BLaER1 treated with 17β-estradiol and CSF1 and Interleukin-3, amounts not matched to agents 10 nM and 100 nM (cell line): ENCODE measurements around the gene C18orf32.
"Not testable (repeated sequence)": the region's sequence is repeated elsewhere in the genome, so short reads cannot be mapped to it uniquely, and the experiment has no call there.

ENCODE experiments used
- H3K27ac ChIP-seq, 11 experiments: shearing (Covaris generic); formaldehyde crosslinking; 2 replicates each; pipeline ENCODE4 v1.8.1; 2022
- H3K27me3 ChIP-seq, 11 experiments: shearing (Covaris generic); formaldehyde crosslinking; 2 replicates each; pipeline ENCODE4 v1.8.1; 2022
- H3K36me3 ChIP-seq, 11 experiments: shearing (Covaris generic); formaldehyde crosslinking; 2 replicates each; pipeline ENCODE4 v1.8.1; 2022
- H3K4me1 ChIP-seq, 10 experiments: shearing (Covaris generic); formaldehyde crosslinking; 2 replicates each; pipeline ENCODE4 v1.8.1; 2022
- H3K4me2 ChIP-seq, 11 experiments: shearing (Covaris generic); formaldehyde crosslinking; 2 replicates each; pipeline ENCODE4 v1.8.1; 2022
- H3K4me3 ChIP-seq, 10 experiments: shearing (Covaris generic); formaldehyde crosslinking; 2 replicates each; pipeline ENCODE4 v1.8.1; 2022
- H3K9ac ChIP-seq, 11 experiments: shearing (Covaris generic); formaldehyde crosslinking; 2 replicates each; pipeline ENCODE4 v1.8.1; 2022
- H3K9me3 ChIP-seq, 11 experiments: shearing (Covaris generic); formaldehyde crosslinking; replicated peaks in 1 of 11; 2 replicates each; pipeline ENCODE4 v1.8.1; 2022
- H4K20me1 ChIP-seq, 11 experiments: shearing (Covaris generic); formaldehyde crosslinking; 2 replicates each; pipeline ENCODE4 v1.8.1; 2022
- Cebpa-rat ChIP-seq, 11 experiments: shearing (Covaris generic); IDR thresholded peaks; 2 replicates each; pipeline ENCODE4 v1.8.1; 2022

C18orf32 gene

DNA sequence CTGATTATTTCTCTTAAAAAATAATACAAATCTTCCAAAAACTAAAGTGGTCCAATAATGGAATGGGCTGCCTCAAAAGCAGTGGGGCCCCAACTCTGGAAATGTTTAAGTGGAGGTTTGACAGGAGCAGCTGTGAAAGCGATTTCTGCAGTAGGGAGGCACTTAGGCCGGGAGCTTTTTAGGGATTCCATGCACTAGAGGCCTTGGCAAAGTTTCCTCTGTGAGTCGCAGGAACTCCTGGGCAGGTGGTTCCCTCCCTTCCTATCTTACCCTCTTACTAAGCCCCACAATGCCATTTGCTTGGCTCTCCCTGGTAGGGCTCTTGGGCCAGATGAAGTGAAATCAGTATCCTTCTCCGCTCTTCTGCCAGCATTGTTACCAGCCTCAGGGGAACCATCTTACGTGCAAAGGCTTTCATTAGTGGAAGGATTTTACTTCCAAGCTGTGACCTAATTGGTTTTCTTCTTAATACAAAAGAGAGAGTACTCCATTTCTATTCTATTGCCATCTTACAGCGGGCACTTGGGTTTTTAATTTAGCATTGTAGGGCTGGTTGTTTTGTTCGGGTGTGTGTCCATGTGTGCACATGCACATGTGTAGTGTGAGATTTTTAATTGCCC, 34.3 kb upstream of the C18orf32 start:
- no peaks in the 10 kb centered on the region for H3K27me3 ChIP-seq
- no peak overlapping the region for H3K27ac ChIP-seq

DNA sequence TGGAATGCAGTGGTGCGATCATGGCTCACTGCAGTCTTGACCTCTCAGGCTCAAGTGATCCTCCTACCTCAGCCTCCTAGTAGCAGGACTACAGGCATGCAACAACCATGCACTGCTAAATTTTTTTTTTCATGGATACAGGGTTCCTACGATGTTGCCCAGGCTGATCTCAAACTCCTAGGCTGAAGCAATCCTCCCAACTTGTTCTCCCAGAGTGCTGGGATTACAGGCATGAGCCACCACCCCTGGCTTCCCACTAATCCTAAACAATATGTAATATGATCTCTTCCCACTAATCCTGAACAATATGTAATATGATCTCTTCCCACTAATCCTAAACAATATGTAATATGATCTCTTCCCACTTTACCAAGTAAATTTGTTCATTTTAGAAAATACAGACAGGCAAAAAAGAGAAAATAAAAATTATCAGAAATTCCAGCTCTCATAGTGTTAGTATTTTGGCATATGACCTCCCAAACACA, 33.7 kb upstream of the C18orf32 start:
- TF ChIP-seq Cebpa-rat (IDR thresholded peaks at IDR 0.05) = no peak

More for the DNA sequence above, 34.3 kb upstream of the C18orf32 start:
- no peak overlapping the region for H3K4me2 ChIP-seq
- no peaks in the 10 kb centered on the region for H3K4me1 ChIP-seq
- H3K4me3 ChIP-seq = no peak overlapping the region
- H3K9ac ChIP-seq = no peak overlapping the region
- no peaks in the 10 kb centered on the region for H4K20me1 ChIP-seq
- no peaks in the 10 kb centered on the region for H3K36me3 ChIP-seq
- H3K9me3 ChIP-seq = no peaks in the 10 kb centered on the region
- no peak for TF ChIP-seq Cebpa-rat (IDR thresholded peaks at IDR 0.05)

DNA sequence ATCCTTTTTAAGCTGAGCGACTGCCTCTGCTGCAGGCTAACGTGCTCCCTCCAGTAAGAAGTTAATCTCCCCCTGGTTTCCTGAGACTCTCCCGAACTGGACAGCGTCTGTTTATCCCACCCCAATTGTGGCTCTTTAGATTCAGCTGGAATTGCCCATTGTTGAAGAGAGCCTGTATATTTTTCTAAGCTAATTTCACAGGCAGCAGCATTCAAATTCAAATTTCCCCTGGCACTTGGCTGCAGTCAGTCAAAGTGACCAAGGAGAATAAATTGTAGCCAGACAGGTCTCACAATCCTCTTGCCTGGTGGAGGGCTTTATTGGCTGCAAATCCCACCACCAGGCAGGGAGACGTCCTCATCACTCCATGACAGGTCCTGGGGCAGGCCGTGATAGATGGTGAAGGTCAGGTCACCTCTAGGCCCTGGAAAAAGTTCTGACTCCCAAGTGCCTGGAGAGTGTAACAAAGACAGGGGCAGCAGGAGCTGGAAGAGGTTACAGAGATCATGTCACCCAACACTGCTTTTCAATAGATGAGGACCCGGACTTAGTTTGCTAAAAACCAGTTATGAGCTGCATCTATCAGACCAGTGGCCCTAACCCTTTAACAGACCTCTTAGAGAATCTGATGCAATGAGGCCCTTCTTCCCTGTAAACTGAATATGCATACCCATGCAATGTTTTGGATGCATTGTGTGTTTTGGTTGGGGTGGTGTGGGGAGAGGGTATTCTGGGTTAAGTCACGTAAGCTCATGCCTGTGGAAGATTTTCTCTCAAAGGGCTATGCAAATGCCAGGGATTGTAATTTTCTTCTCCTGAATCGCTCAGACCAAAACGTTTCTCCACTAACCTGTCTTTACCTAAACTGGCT, 32.3 kb upstream of the C18orf32 start:
- no peaks in the 10 kb centered on the region for H3K27me3 ChIP-seq
- H3K4me1 ChIP-seq = no peaks in the 10 kb centered on the region
- H3K36me3 ChIP-seq = no peaks in the 10 kb centered on the region
- no peak for TF ChIP-seq Cebpa-rat (IDR thresholded peaks at IDR 0.05)
- no peaks in the 10 kb centered on the region for H3K9me3 ChIP-seq
- no peaks in the 10 kb centered on the region for H4K20me1 ChIP-seq
- H3K4me2 ChIP-seq = no peak overlapping the region
- H3K9ac ChIP-seq = no peak overlapping the region
- H3K27ac ChIP-seq = no peak overlapping the region
- no peak overlapping the region for H3K4me3 ChIP-seq

More for the DNA sequence above, 33.7 kb upstream of the C18orf32 start:
- no peak overlapping the region for H3K4me2 ChIP-seq
- H3K9me3 ChIP-seq = no peaks in the 10 kb centered on the region
- H3K9ac ChIP-seq = no peak overlapping the region
- H3K36me3 ChIP-seq = no peaks in the 10 kb centered on the region
- no peaks in the 10 kb centered on the region for H3K4me1 ChIP-seq
- H3K27me3 ChIP-seq = no peaks in the 10 kb centered on the region
- H3K4me3 ChIP-seq = no peak overlapping the region
- H4K20me1 ChIP-seq = no peaks in the 10 kb centered on the region
- H3K27ac ChIP-seq = no peak overlapping the region

DNA sequence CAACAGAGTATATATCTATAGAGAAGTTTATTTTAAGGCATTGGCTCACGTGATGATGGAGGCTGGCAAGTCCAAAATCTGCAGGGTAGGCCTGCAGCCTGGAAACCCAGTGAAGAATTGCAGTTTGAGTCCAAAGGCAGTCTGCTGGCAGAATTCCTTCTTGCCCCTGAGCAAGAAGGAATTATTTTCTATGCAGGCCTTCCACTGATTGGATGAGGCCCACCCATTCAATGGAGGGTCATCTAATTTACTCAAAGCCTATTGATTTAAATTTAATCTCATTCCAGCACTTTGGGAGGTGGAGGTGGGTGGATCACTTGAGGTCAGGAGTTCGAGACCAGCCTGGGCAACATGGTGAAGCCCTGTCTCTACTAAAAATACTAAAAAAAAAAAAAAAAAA, 30.4 kb upstream of the C18orf32 start:
- TF ChIP-seq Cebpa-rat (IDR thresholded peaks at IDR 0.05) = no peak
- Histone ChIP-seq H3K4me1 (no peaks in the 10 kb centered on the region), H3K4me2 (no peak overlapping the region), H3K27ac (no peak overlapping the region), H3K9ac (no peak overlapping the region), H3K27me3 (no peaks in the 10 kb centered on the region), H3K36me3 (no peaks in the 10 kb centered on the region), H3K4me3 (no peak overlapping the region), H3K9me3 (no peaks in the 10 kb centered on the region), H4K20me1 (no peaks in the 10 kb centered on the region)

DNA sequence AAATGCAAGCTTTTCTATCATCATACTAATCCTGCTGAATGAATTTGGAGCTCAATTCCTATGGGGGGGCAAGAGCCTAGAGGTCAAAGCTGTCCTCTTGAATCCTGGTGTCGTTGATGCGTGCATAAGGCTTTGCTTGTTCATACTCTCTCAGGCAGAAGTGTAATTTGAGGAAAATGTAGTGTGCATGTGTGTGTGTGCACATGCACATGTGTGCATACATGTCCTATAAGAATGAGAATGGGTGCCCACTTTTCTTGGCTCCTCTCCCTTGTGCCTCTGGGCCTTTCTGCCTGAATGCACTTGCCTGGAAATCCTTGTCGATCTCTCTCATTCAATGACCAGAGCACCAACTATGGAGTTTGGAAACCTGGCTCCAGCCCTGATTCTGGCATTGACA, 28.5 kb upstream of the C18orf32 start:
- H3K4me1 ChIP-seq = no peaks in the 10 kb centered on the region
- no peaks in the 10 kb centered on the region for H3K9me3 ChIP-seq
- no peak for TF ChIP-seq Cebpa-rat (IDR thresholded peaks at IDR 0.05)

DNA sequence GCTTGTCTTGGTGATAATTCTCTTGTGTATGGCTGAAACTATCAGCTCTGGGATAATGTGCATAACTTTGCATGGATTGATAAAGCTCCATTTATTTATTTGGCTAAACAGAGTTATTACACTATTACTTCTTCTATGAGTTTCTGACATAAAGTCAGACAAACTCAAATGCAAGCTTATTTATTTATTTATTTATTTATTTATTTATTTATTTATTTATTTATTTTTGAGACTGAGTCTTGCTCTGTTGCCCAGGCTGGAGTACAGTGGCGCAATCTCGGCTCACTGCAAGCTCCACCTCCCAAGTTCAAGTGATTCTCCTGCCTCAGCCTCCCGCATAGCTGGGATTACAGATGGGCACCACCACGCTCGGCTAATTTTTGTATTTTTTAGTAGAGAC, 28.0 kb upstream of the C18orf32 start:
- not testable (repeated sequence) for H3K27me3 ChIP-seq, H4K20me1 ChIP-seq, H3K27ac ChIP-seq, H3K4me1 ChIP-seq, H3K36me3 ChIP-seq, H3K9me3 ChIP-seq, H3K4me2 ChIP-seq, H3K4me3 ChIP-seq, H3K9ac ChIP-seq

More for the DNA sequence above, 28.5 kb upstream of the C18orf32 start:
- no peak overlapping the region for H3K4me2 ChIP-seq
- H4K20me1 ChIP-seq = no peaks in the 10 kb centered on the region
- no peak overlapping the region for H3K27ac ChIP-seq
- H3K9ac ChIP-seq = no peak overlapping the region
- no peak overlapping the region for H3K4me3 ChIP-seq
- no peaks in the 10 kb centered on the region for H3K36me3 ChIP-seq
- no peaks in the 10 kb centered on the region for H3K27me3 ChIP-seq

DNA sequence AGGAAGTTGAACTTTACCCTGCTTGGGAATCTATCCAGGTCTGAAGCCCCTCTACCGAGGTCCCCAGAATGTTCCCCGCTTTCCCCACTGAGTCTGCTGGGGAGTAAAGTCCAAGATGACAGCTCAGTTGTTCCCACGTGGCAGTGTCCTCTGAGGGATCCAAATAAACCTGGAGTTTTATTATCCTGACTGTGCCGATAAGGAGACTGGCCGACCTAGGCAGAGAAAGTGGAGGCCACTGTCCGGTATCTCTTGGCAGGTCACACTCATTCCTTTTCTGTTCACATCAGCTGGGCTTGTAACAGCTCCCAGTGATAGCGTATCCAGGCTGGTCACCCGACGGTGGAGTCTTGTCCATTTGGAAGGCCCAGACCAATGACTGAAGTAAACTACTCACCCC, 27.5 kb upstream of the C18orf32 start:
- Histone ChIP-seq H3K9ac (no peak overlapping the region), H3K9me3 (no peaks in the 10 kb centered on the region), H3K27ac (no peak overlapping the region), H3K4me3 (no peak overlapping the region), H3K36me3 (no peaks in the 10 kb centered on the region), H3K27me3 (no peaks in the 10 kb centered on the region), H3K4me2 (no peak overlapping the region), H3K4me1 (no peaks in the 10 kb centered on the region), H4K20me1 (no peaks in the 10 kb centered on the region)
- TF ChIP-seq Cebpa-rat (IDR thresholded peaks at IDR 0.05) = no peak

DNA sequence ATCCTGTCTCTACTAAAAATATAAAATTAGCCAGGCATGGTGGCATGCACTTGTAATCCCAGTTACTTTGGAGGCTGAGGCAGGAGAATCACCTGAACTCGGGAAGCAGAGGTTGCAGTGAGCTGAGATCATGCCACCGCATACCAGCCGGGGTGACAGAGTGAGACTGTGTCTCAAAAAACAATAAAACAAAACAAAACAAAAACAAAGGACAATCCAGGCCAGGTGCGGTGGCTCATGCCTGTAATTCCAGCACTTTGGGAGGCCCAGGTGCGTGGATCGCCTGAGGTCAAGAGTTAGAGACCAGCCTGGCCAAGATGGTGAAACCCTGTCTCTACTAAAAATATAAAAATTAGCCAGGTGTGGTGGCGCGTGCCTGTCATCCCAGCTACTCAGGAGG, 25.8 kb upstream of the C18orf32 start:
- H3K4me3 ChIP-seq, H3K9me3 ChIP-seq, H3K27me3 ChIP-seq, H3K27ac ChIP-seq, H3K36me3 ChIP-seq, H3K4me2 ChIP-seq, H4K20me1 ChIP-seq, H3K4me1 ChIP-seq, H3K9ac ChIP-seq: not testable (repeated sequence)

DNA sequence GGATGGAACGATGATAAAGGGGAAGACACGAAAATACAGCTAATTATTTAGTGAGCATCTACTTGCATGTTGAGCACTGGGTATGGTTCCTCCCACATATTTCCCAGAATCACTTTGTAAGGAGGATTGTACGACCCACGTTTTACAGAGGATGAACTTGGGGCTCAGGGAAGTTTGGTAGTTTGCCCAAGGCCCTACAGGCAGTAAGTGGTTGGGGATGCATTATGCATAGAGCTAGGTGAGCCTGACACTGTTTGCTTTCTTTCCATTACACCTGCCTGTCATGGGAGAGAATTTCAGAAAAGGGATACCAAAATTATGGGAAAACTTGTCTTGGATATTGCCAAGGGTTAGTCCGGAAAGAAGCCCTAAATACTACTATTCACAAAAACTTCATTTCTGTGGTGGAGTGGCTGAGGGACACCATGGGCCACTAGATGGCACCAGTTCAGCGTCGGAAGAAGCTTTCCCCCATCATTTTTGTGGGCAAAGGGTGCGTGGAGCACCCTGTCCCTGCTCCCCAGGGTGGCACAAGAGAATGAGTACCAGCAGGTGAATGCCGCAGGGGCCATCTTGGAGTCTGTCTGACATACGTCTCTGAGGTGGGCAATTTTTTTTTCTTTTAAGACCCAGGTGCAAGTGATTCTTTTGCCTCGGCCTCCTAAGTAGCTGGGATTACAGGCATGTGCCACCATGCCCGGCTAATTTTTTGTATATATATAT, 23.5 kb upstream of the C18orf32 start:
- Histone ChIP-seq H3K4me2 (no peak overlapping the region), H3K4me3 (no peak overlapping the region), H3K36me3 (no peaks in the 10 kb centered on the region), H3K4me1 (no peaks in the 10 kb centered on the region), H3K9me3 (no peaks in the 10 kb centered on the region), H3K9ac (no peak overlapping the region), H3K27me3 (no peaks in the 10 kb centered on the region), H3K27ac (no peak overlapping the region), H4K20me1 (no peaks in the 10 kb centered on the region)
- TF ChIP-seq Cebpa-rat (IDR thresholded peaks at IDR 0.05) = no peak

DNA sequence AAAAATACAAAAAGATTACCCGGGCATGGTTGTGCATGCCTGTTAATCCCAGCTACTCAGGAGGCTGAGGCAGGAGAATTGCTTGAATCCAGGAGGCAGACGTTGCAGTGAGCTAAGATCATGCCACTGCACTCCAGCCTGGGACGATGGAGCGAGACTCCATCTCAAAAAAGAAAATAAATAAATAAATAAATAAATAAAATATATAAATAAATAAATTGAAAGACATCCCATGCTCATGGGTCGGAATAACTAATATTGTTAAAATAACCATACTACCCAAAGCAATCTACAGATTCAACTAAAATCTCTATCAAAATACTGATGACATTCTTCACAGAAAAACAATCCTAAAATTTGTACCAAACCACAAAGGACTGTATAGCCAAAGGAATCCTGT, 19.4 kb upstream of the C18orf32 start:
- not testable (repeated sequence) for H3K4me3 ChIP-seq

More for the DNA sequence above, 19.4 kb upstream of the C18orf32 start:
- H3K36me3 ChIP-seq, H4K20me1 ChIP-seq, H3K4me2 ChIP-seq, H3K9me3 ChIP-seq, H3K27ac ChIP-seq, H3K9ac ChIP-seq, H3K27me3 ChIP-seq, H3K4me1 ChIP-seq: not testable (repeated sequence)
